Kidney epithelial cell (primary cell): Measurements from ENCODE around the gene F8. TPM values are rescaled to one million over a fixed set of nuclear protein-coding genes. Genes with fewer than 3 reads are reported as not detected.
"Not testable (repeated sequence)": the region's sequence is repeated elsewhere in the genome, so short reads cannot be mapped to it uniquely, and the experiment has no call there.

Experiments
- DNase-seq: peaks from one replicate; pipeline ENCODE4 v3.0.0-alpha.2; 2010; ENCODE audit warnings: low read depth
- H3K27me3 ChIP-seq: 2 replicates; pipeline ENCODE4 v1.6.0; 2011; ENCODE audit warnings: low read length; ENCODE audit not compliant: control insufficient read depth, insufficient read depth
- H3K36me3 ChIP-seq: 2 replicates; pipeline ENCODE4 v1.5.1; 2011; ENCODE audit warnings: low read length; ENCODE audit not compliant: control insufficient read depth, insufficient read depth
- H3K4me3 ChIP-seq: 2 replicates; pipeline ENCODE4 v1.5.1; 2011; ENCODE audit warnings: low read depth, mild to moderate bottlenecking, control low read depth, low read length
- total RNA-seq: library from RNA; depleted of rRNA; stranded (reverse); fragments of >200 nt; gene quantifications from 2 replicates; pipeline ENCODE4 v1.2.3, GENCODE V29; 2015
- TF ChIP-seq, protein P1 (sequence below): IDR thresholded peaks from 2 replicates; pipeline ENCODE4 v1.5.1; 2011; ENCODE audit warnings: mild to moderate bottlenecking, moderate library complexity, low read length, control low read depth, inconsistent platforms; ENCODE audit not compliant: insufficient read depth, poor library complexity, severe bottlenecking

The F8 gene
- total RNA-seq, 1 donor from 2014 or later, result 3.3 TPM

DNA sequence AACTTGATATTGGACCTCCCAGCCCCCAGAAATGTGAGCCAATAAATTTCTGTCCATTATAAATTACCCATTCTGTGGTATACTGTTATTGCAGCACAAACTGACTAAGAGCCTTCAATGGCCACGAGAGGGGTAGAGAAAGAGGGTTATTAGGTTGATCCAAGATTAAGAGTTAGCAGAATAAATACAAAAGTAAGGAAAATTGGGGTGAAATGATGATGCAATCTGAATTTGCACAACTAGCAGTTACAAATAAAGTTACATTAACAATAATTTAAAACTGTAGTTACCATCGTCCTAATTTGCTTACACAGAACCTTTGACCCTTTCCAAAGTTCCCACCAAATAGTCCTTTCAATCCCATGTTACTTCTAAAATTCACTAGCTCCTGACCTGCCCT is 54.2 kb downstream of the F8 start:
- H3K36me3 ChIP-seq, result no peaks in the 10 kb centered on the region
- TF ChIP-seq, protein P1, sequence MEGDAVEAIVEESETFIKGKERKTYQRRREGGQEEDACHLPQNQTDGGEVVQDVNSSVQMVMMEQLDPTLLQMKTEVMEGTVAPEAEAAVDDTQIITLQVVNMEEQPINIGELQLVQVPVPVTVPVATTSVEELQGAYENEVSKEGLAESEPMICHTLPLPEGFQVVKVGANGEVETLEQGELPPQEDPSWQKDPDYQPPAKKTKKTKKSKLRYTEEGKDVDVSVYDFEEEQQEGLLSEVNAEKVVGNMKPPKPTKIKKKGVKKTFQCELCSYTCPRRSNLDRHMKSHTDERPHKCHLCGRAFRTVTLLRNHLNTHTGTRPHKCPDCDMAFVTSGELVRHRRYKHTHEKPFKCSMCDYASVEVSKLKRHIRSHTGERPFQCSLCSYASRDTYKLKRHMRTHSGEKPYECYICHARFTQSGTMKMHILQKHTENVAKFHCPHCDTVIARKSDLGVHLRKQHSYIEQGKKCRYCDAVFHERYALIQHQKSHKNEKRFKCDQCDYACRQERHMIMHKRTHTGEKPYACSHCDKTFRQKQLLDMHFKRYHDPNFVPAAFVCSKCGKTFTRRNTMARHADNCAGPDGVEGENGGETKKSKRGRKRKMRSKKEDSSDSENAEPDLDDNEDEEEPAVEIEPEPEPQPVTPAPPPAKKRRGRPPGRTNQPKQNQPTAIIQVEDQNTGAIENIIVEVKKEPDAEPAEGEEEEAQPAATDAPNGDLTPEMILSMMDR, result no peak
- no peak for DNase-seq
- no peaks in the 10 kb centered on the region for H3K27me3 ChIP-seq
- H3K4me3 ChIP-seq, result no peak overlapping the region

DNA sequence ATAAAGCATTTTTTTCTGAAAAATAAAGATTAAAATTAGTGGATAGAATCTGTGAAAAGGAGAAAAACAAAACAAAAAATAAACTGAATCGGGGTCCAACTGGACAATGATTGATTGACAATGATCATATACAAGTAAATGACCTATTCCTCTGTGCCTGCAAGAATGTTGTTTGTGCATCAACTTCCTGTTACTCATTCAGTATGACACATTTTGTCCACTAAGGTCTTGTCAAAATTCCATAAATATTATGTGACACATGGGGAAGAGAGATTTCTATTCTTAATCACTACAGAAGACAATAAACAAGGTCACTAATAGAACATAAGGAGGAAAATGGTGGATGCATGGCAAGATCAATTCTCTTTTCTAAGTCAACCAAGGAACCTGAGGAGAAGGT is 54.9 kb downstream of the F8 start:
- no peak for DNase-seq
- TF ChIP-seq, protein P1, result no peak
- H3K4me3 ChIP-seq, result no peak overlapping the region
- no peaks in the 10 kb centered on the region for H3K27me3 ChIP-seq
- H3K36me3 ChIP-seq, result no peaks in the 10 kb centered on the region

DNA sequence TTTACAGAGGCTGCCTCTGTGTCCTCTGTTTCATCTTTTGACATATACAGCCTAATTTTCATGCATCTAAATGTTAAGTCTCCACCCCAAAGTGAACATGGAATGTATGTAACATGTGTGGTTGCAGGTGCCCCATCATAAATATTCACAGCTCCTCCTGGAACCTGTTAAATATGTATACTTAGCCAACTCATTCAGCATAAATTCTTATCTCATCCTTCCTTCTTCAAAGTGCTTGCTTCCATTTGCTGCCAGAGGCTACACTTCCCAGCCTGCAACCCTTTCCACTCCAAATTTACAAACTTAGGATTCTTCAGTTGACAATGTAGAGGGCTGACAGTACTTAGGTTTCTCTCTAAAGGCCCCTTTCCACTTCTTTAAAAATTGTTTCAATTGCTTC is 60.6 kb downstream of the F8 start:
- Histone ChIP-seq H3K36me3 (no peaks in the 10 kb centered on the region), H3K27me3 (no peaks in the 10 kb centered on the region), H3K4me3 (no peak overlapping the region)
- TF ChIP-seq, protein P1, result no peak
- no peak for DNase-seq

DNA sequence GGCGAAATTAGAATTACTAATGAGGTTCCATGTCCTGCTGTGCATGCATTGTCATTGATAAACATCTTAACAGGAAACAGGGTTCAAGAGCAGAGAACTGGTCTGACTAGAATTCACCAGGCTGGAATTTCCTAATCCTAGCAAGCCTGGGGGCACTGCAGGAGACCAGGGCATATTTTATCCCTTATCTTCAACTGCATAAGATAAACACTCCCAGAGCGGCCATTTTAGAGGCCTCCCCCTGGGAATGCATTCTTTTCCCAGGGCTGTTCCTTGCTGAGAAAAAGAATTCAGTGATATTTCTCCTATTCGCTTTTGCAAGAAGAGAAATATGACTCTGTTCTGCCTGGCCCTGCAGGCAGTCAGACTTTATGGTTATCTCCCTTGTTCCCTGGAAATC is 66.7 kb downstream of the F8 start:
- H3K4me3 ChIP-seq, H3K36me3 ChIP-seq, H3K27me3 ChIP-seq, DNase-seq: not testable (repeated sequence)

DNA sequence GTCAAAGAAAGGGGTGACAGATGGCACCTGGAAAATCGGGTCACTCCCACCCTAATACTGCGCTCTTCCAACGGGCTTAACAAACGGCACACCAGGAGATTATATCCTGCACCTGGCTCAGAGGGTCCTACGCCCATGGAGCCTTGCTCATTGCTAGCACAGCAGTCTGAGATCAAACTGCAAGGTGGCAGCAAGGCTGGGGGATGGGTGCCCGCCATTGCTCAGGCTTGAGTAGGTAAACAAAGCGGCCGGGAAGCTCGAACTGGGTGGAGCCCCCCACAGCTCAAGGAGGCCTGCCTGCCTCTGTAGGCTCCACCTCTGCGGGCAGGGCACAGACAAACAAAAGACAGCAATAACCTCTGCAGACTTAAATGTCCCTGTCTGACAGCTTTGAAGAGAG is 83.3 kb downstream of the F8 start:
- not testable (repeated sequence) for H3K4me3 ChIP-seq, DNase-seq, H3K27me3 ChIP-seq, H3K36me3 ChIP-seq

DNA sequence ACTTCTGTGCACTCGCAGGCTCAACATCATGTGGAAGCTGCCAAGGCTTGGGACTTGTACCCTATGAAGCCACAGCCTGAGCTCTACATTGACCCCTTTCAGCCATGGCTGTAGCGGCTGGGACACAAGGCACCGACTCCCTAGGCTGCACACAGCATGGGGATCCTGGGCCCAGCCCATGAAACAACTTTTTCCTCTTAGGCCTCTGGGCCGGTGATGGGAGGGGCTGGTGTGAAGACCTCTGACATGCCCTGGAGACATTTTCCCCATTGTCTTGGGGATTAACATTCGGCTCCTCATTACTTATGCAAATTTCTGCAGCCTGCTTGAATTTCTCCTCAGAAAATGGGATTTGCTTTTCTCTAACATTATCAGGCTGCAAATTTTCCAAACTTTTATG is 97.8 kb downstream of the F8 start:
- not testable (repeated sequence) for H3K36me3 ChIP-seq, H3K4me3 ChIP-seq

DNA sequence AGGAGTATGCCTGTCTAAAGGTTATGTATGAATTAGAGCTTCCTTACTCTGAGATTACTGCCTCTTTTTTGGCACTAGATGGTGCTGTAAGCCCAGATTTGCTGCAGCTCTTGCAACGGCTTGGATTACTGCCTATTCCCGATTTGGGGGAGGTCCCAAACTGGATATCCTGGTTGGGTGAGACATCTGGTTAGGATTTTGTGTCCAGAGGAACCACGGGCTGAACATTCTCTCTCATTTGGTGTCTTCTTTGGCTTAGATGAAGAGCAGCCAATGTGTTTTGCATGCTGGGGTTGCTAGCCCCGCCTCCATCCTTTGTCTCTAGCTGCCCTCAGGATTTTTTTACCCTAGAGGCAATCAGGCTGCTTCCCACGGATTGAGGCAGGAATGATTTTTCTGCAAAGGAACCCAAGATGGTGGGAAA is 104.5 kb downstream of the F8 start:
- no peak overlapping the region for H3K4me3 ChIP-seq
- no peaks in the 10 kb centered on the region for H3K27me3 ChIP-seq
- DNase-seq, result peak; percentile 2
- TF ChIP-seq, protein P1, result peak; percentile 54
- no peaks in the 10 kb centered on the region for H3K36me3 ChIP-seq

More for the DNA sequence above, 97.8 kb downstream of the F8 start:
- not testable (repeated sequence) for DNase-seq, H3K27me3 ChIP-seq
